Neuron (in vitro differentiated cells): Measurements from ENCODE around the gene JAG2.

Source experiments
- H2AFZ ChIP-seq: one replicate; pipeline ENCODE4 v1.6.1; 2013; ENCODE audit warnings: low read depth, mild to moderate bottlenecking, inconsistent platforms, low read length, moderate library complexity
- H3K27me3 ChIP-seq: one replicate; pipeline ENCODE4 v1.6.1; 2013; ENCODE audit warnings: low read length; ENCODE audit not compliant: insufficient read depth
- H3K36me3 ChIP-seq: one replicate; pipeline ENCODE4 v1.6.1; 2013; ENCODE audit warnings: low read length; ENCODE audit not compliant: insufficient read depth
- H3K4me1 ChIP-seq: one replicate; pipeline ENCODE4 v1.6.1; 2013; ENCODE audit warnings: low read length; ENCODE audit not compliant: insufficient read depth
- H3K4me3 ChIP-seq: 2 replicates; pipeline ENCODE4 v1.5.1; 2013; ENCODE audit warnings: mild to moderate bottlenecking, low read length, moderate library complexity
- H3K9me3 ChIP-seq: one replicate; pipeline ENCODE4 v1.6.1; 2013; ENCODE audit warnings: low read length

JAG2 gene

DNA sequence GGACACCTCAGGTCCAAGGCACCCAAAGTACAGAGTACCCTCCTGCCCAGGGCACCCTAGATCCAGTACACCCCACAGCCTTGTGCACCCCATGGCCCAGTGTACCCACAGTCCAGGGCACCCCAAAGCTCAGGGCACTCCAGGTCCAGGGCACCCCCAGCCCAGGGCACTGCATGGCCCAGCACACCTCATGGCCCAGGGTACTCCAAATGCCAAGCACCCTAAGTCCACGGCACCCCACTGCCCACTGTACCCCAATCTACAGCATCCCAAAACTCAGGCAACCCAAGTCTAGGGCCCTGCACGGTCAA lies 6.0 kb downstream of the JAG2 start:
- no peak overlapping the region for H2AFZ ChIP-seq
- peaks cover 2% of the 10 kb centered on the region for H3K4me1 ChIP-seq
- H3K9me3 ChIP-seq: no peaks in the 10 kb centered on the region
- H3K27me3 ChIP-seq: peaks cover 40% of the 10 kb centered on the region
- H3K4me3 ChIP-seq: no peak overlapping the region
- no peaks in the 10 kb centered on the region for H3K36me3 ChIP-seq

DNA sequence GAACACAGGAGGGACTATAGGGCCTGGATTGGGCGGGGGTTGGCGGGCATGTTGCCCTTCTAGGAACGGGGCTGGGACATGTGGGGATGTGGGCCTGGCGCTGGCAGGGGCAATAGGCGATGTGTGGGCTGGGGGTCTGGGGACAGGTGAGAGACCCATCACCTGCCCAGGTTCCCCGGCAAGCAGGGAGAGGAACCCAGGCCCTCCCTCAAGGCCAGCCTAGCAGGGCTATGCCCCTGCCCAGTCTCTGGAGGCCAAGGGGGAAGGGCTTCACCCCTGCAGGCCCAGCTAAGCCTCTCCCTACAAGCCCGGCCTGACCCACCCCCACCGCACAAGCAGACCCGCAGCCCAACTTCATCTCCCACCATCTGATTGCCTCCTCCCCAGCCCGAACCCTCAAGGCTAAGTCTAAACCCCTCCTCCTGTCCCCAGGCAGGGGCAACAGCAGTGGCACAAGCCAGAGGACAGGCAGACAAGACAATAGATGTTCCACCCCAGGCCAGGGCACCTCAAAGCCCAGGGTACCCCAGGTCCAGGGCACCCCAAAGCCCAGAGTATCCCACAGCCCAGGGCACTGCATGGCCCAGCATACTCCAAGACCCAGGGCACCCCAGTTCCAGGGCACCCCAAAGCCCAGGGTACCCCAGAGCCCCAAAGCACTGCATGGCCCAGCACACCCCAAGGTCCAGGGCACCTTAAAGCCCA lies 6.5 kb downstream of the JAG2 start:
- Histone ChIP-seq H2AFZ (no peak overlapping the region), H3K4me3 (no peak overlapping the region), H3K36me3 (no peaks in the 10 kb centered on the region)

DNA sequence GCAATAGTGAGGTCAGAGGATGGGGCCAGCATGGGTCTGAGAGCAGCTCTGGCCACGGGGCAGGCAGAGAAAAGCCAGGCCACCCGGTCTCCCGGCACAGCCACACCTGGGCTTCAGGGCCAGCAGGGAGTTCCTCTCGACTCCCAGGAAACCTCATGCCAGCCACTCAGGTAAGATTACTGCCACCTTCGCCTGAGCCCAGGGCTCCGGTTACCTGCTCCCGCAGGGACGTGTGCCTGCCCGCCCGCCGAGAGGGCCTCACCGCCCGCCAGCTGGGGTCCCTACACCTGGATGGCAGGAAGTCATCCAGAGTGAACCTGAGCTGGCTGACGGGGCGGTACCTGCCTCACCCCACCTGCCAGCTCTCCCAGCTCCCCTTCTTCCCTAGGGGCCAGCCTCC lies 7.3 kb downstream of the JAG2 start:
- Histone ChIP-seq H2AFZ (no peak overlapping the region), H3K9me3 (no peaks in the 10 kb centered on the region), H3K27me3 (peaks cover 34% of the 10 kb centered on the region), H3K4me1 (no peaks in the 10 kb centered on the region), H3K36me3 (no peaks in the 10 kb centered on the region), H3K4me3 (no peak overlapping the region)

More for the DNA sequence above, 6.5 kb downstream of the JAG2 start:
- Histone ChIP-seq H3K9me3 (no peaks in the 10 kb centered on the region), H3K4me1 (no peaks in the 10 kb centered on the region), H3K27me3 (peaks cover 38% of the 10 kb centered on the region)

DNA sequence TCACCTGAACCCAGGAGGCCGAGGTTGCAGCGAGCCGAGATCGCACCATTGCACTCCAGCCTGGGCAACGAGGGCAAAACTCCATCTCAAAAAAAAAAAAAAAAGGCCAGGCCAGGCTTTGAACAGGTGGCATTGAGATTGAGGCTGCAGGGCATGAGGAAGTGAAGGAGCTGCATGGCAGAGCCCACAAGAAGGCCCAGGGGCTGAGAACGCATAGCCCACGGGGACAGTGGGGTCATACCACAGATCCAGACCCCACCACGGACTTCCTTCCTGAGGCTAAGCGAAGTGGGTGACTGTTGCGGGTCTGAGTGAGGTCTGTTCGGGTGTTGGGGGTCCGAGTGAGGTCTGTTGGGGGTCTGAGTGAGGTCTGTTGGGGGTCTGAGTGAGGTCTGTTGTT lies 7.8 kb downstream of the JAG2 start:
- Histone ChIP-seq H2AFZ (no peak overlapping the region), H3K4me1 (no peaks in the 10 kb centered on the region), H3K4me3 (no peak overlapping the region), H3K9me3 (no peaks in the 10 kb centered on the region), H3K27me3 (peaks cover 29% of the 10 kb centered on the region), H3K36me3 (no peaks in the 10 kb centered on the region)

DNA sequence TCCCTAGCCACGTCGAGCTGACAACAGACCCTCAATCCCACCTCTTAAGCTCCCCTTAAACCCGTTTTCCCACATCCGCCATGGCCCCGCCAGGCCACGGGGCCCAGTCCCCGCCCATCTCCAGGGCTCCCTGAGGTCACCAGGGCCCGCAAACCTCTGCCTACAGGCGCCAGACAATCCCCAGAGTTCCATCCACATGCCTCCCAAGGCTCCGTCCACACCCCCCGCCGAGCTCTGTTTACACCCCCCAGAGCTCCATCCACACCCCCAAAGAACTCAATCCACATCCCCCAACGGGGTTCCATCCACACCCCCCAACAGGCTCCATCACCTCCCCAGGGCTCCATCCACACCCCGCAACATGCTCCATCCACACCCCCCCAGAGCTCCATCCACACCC lies 9.2 kb downstream of the JAG2 start:
- Histone ChIP-seq H3K9me3 (no peaks in the 10 kb centered on the region), H3K4me1 (no peaks in the 10 kb centered on the region), H3K27me3 (peaks cover 28% of the 10 kb centered on the region), H3K36me3 (no peaks in the 10 kb centered on the region), H3K4me3 (no peak overlapping the region), H2AFZ (no peak overlapping the region)

DNA sequence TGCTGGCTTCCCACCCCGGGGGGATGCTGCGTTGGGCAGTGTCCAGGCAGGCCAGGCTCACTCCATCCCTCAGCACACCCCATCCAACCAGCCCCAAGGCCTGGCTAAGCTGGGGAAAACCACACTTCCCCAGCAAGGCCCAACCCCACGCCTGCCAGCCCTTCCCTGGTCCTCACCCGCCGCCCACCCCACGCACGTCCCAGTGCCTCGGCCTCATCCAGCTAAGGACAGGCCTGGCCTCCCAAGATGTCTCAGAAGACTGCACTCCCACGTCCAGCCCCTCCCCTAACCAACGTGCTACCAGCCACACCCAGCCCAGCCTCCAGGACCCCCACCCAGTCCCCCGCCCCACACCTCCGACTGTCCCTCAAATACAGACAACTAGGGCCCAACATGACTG lies 9.8 kb downstream of the JAG2 start:
- no peaks in the 10 kb centered on the region for H3K4me1 ChIP-seq
- H3K27me3 ChIP-seq: peaks cover 24% of the 10 kb centered on the region
- H3K36me3 ChIP-seq: no peaks in the 10 kb centered on the region
- H3K4me3 ChIP-seq: no peak overlapping the region
- H3K9me3 ChIP-seq: no peaks in the 10 kb centered on the region
- no peak overlapping the region for H2AFZ ChIP-seq

DNA sequence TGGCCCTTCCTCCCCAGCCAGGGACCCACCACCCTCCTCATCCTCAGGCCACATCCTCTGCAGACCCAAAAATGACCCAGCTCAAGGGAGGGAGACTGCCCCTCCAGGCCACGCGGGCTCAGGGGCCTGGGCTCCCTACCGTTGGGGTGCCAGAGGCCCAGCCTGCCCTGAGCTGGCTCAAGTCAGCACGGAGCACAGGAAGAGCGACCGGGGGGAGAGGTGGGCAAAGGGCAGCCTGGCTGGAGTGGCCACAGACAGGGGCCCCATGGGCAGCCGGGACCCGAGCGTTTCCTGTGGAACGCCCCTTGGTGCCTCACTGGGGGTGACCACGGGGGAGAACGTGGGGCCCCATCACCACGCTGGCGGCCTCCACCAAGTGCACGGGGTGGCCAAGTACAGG lies 10.7 kb downstream of the JAG2 start:
- Histone ChIP-seq H3K36me3 (no peaks in the 10 kb centered on the region), H2AFZ (no peak overlapping the region), H3K9me3 (no peaks in the 10 kb centered on the region), H3K27me3 (peaks cover 24% of the 10 kb centered on the region), H3K4me1 (no peaks in the 10 kb centered on the region), H3K4me3 (no peak overlapping the region)

DNA sequence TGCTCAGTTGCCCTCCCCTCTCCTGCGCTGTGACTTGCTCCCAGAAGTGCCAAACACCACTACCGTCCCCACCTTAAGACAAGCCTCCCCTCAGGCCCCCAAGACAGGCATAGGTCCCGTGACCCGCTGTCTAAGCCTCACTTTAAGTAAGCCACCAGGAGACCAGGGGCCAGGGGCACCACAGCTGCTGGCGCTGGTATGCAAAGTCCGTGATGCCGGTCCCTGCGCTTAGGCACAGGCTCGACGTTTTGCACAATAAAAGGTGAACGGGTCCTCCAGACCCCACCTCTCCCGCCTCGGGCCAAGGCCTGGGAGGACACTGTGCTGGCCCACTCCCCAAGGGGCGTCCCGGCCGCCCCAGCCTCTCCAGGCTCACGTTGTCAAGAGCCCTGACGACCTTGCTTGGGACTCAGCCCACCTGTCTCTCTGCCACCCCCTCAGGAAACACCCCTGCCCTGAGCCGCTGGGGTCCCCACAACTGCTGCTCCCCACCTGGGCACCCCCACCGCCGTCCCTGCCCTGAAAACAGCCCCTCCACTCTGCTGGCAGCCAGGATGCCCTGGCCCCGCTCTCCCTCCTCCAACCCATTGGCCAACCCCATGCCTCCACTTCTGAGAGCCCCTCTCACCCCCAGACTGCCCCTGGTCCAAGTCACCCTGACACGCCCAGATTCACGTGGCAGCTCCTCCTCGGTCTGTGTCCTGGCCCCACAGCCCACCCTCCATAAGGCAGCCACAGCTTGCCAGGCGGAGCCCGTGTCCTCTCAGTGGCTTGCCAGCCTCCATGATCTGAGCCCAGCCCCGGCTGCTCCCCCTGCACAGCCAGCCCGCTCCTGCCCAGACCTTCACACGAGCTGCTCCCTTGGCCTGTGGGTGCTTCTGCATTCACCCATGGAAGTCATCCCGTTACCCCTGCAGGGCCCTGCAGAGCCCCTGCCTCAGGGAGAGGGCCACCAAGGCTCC lies 11.9 kb downstream of the JAG2 start:
- Histone ChIP-seq H3K4me3 (no peak overlapping the region), H3K36me3 (no peaks in the 10 kb centered on the region), H2AFZ (no peak overlapping the region), H3K9me3 (no peaks in the 10 kb centered on the region), H3K4me1 (no peaks in the 10 kb centered on the region), H3K27me3 (peaks cover 21% of the 10 kb centered on the region)

DNA sequence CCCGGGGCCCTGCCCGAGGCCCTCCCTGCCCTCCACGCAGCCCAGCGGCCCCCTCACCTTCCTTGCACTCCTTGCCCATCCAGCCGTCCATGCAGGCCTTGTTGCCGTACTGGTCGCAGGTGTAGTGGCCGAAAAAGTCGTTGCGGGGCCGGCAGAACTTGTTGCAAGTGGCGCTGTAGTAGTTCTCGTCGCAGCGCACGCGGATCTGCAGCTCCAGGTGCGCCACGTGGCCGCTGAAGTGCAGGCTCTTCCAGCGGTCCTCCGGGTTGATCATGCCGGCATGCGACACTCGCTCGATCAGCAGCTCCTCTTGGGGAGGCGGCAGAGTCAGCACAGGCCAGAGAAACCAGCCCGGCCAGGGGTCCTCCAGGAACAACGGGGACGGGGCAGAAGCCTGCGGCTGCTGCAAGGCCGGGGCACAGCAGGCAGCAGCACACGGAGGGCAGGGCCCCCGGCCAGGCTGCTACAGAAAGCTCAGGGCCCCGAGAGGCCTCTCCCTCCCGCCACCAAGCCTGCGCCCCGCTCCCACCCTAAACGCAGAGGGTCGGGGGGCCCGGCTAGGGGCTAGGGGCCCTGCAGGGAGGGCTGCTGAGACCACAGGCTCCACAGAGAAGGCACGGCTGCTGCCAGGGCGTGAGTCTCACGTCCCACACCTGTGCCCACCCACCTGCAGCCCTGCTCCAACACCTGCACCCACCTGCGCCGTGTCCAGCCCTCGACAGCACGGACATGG lies 12.7 kb downstream of the JAG2 start:
- Histone ChIP-seq H3K27me3 (peaks cover 14% of the 10 kb centered on the region), H3K36me3 (no peaks in the 10 kb centered on the region), H3K4me1 (no peaks in the 10 kb centered on the region), H2AFZ (no peak overlapping the region), H3K4me3 (no peak overlapping the region), H3K9me3 (no peaks in the 10 kb centered on the region)

DNA sequence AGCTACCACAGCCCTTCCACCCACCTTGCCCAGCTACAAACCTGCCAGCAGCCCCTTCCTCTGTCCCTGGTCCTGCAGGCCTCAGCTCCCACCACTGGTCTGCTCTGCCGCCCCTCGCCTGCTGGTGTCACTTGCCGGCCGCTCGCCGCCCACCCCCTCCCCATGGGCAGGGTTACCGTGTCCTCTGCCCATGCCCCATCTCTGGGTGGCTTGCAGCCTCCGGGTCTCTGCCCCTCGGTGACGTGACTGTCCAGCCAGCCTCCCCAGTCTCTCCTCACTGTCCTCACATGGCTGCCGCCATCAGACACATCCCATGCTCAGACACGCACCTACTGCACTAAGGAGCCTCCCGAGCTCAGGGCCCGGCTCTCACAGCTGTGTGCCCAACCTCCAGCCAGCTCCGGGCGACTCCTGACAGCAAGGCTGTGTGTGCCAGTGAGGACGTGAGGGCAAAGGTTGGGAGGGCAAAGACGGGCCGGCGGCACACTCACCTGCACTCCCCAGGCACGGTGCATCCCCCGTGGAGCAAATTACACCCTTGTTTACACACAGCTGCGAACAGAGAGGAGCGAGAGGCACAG lies 13.4 kb downstream of the JAG2 start:
- Histone ChIP-seq H3K4me1 (no peaks in the 10 kb centered on the region), H3K4me3 (no peak overlapping the region), H3K36me3 (no peaks in the 10 kb centered on the region), H3K27me3 (peaks cover 14% of the 10 kb centered on the region), H2AFZ (no peak overlapping the region), H3K9me3 (no peaks in the 10 kb centered on the region)

DNA sequence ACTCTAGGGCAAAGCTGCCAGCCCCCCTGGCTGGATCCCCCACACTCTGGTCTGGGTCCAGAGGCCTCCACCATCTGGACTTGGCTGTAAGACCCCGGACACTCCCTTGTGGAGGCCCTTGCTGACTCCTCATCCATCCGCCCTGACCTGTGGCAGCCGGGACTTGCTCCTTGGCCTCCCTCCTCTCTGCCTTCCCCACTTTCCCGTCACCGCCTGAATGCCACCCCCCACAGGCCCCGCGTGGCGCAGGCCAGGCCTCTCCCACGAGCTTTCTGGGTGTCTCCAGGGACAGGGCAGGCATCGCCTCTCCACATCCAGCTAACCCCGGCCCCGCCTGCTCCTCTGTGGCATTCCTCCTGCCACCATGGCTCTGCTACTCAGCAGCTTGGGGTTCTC lies 14.1 kb downstream of the JAG2 start:
- H3K27me3 ChIP-seq: peaks cover 14% of the 10 kb centered on the region
- no peaks in the 10 kb centered on the region for H3K9me3 ChIP-seq

DNA sequence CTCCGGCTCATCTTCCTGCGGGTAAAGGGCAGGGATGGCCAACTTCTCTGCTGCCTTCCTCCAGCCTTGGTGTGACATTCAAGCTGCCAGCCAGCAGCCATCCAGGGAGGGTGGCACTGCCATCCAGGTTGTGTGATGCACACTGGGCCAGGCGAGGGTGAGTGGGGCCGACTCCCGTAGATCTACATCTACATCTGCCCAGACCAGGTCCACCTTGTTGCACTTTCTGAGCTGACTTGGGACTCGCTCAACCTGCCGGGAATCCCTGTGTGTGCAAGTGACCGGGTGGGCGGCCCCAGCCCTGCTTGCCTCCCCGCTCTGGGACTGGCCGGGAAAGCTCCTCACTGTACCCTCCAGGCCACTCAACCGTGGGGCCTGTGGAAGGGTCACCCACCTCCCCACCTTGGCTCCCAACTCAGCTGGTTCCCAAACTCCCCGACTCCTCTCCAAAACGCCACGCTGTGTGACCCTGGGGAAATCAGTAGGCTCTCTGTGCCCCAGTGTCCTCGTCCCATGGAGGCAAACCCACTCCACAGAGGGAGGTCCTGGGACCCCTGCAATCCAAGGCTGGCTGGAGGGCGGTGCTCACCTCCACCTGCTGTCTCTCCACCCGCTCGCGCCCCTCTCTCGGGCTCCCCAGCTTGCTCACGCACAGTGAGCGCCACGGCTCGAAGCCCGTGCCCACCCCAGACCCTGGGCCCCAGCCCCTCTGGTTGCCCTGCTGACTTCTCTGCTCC lies 14.7 kb downstream of the JAG2 start:
- Histone ChIP-seq H3K4me1 (no peaks in the 10 kb centered on the region), H3K27me3 (peaks cover 14% of the 10 kb centered on the region), H3K9me3 (no peaks in the 10 kb centered on the region), H2AFZ (no peak overlapping the region), H3K36me3 (no peaks in the 10 kb centered on the region), H3K4me3 (no peak overlapping the region)

More for the DNA sequence above, 14.1 kb downstream of the JAG2 start:
- Histone ChIP-seq H3K36me3 (no peaks in the 10 kb centered on the region), H3K4me3 (no peak overlapping the region), H3K4me1 (no peaks in the 10 kb centered on the region), H2AFZ (no peak overlapping the region)
